UCSD-AML1 (cell line): ENCODE results near the gene PARD3B.

Experiments
- DNase-seq: peaks from one replicate; lab custom pipeline; 2025; ENCODE audit not compliant: unreplicated experiment; lab: John Stamatoyannopoulos, UW

The PARD3B gene

GRCh38 chr2:205367331-205367935 lies 822.2 kb downstream of the PARD3B start:
- DNase-seq: no peak

- DNase-seq: no peak
Observed at GRCh38 chr2:205369813-205370212, 824.5 kb downstream of the PARD3B start.

GRCh38 chr2:205370726-205371125 lies 825.5 kb downstream of the PARD3B start:
- DNase-seq: no peak

GRCh38 chr2:205372141-205372540 lies 826.9 kb downstream of the PARD3B start:
- DNase-seq: no peak

GRCh38 chr2:205375461-205376448 lies 830.5 kb downstream of the PARD3B start:
- no peak for DNase-seq

- no peak for DNase-seq
Observed at GRCh38 chr2:205377324-205377723, 832.0 kb downstream of the PARD3B start.

GRCh38 chr2:205383601-205384000 lies 838.3 kb downstream of the PARD3B start:
- DNase-seq: no peak

GRCh38 chr2:205386109-205386508 lies 840.8 kb downstream of the PARD3B start:
- DNase-seq: no peak

- DNase-seq: no peak
Observed at GRCh38 chr2:205387350-205388055, 842.2 kb downstream of the PARD3B start.

GRCh38 chr2:205390866-205391265 lies 845.6 kb downstream of the PARD3B start:
- peak; percentile 81 for DNase-seq

- no peak for DNase-seq
Observed at GRCh38 chr2:205401511-205401910, 856.2 kb downstream of the PARD3B start.

GRCh38 chr2:205402011-205402410 lies 856.7 kb downstream of the PARD3B start:
- DNase-seq: no peak

GRCh38 chr2:205403244-205403825 lies 858.1 kb downstream of the PARD3B start:
- DNase-seq: no peak

- no peak for DNase-seq
Observed at GRCh38 chr2:205405194-205405593, 859.9 kb downstream of the PARD3B start.

- no peak for DNase-seq
Observed at GRCh38 chr2:205405752-205406151, 860.5 kb downstream of the PARD3B start.

- no peak for DNase-seq
Observed at GRCh38 chr2:205407984-205408383, 862.7 kb downstream of the PARD3B start.

GRCh38 chr2:205408696-205409095 lies 863.4 kb downstream of the PARD3B start:
- no peak for DNase-seq

GRCh38 chr2:205409411-205409810 lies 864.1 kb downstream of the PARD3B start:
- no peak for DNase-seq

GRCh38 chr2:205411558-205411957 lies 866.3 kb downstream of the PARD3B start:
- DNase-seq: no peak

- no peak for DNase-seq
Observed at GRCh38 chr2:205424326-205424725, 879.1 kb downstream of the PARD3B start.

- DNase-seq: no peak
Observed at GRCh38 chr2:205425102-205425501, 879.8 kb downstream of the PARD3B start.
